ENCODE results near the gene SF1. TPM values are rescaled to one million over a fixed set of nuclear protein-coding genes. Genes with fewer than 3 reads are reported as not detected.
A peak's percentile ranks its signal among the peaks of the same experiment; 100 is the strongest.

The SF1 gene
- polyA plus RNA-seq, 1 of the 3 experiments (the other 2 are of a cell fraction) = 66.3 TPM

- no peaks in the 10 kb centered on the region for H3K79me2 ChIP-seq (ENCODE audit: insufficient read depth)
- CTCF ChIA-PET = interaction anchor here (1.0 to 1.1 kb wide), 2 partner anchors 10 to 15 kb away, joined by 3 read pairs; partner anchors contain the start of gene MAP4K2
- no peaks in the 10 kb centered on the region for H3K4me1 ChIP-seq (ENCODE audit: control insufficient read depth in 1 of 2, insufficient read depth in 2 of 2, low read depth in 1 of 2, low read length in 1 of 2)
- peaks cover 0 to 18% of the 10 kb centered on the region in 2 experiments for H3K36me3 ChIP-seq (replicated peaks in 1 of 2; ENCODE audit: control insufficient read depth in 1 of 2, insufficient read depth in 2 of 2, low read length in 1 of 2)
- peaks cover 2% of the 10 kb centered on the region for H3F3A ChIP-seq (replicated peaks; ENCODE audit: insufficient read depth)
- POLR2A ChIA-PET = no interaction called here
- no peaks in the 10 kb centered on the region for H3K27me3 ChIP-seq (ENCODE audit: insufficient read depth)
- 100% methylated on average over 4 of the region's 4 CpGs for WGBS (ENCODE audit: low lambda C conversion rate)
- no peak overlapping the region for H2AFZ ChIP-seq (ENCODE audit: low read depth)
- H3K9me3 ChIP-seq = no peaks in the 10 kb centered on the region
- no peak for TF ChIP-seq SMC3 (IDR thresholded peaks at IDR 0.05; ENCODE audit: low read depth, low read length)
- no peak for TF ChIP-seq CTCF (IDR thresholded peaks at IDR 0.05)
- TF ChIP-seq ZBTB33 (IDR thresholded peaks at IDR 0.05; ENCODE audit: borderline replicate concordance, low read depth) = no peak
- TF ChIP-seq MXI1 (IDR thresholded peaks at IDR 0.05; ENCODE audit: low read depth, low read length) = no peak
- no peak for TF ChIP-seq SIN3A (IDR thresholded peaks at IDR 0.05; ENCODE audit: borderline replicate concordance, low read depth, low read length)
- TF ChIP-seq GATA2 (CRISPR knock-in tag; IDR thresholded peaks at IDR 0.05) = no peak
- TF ChIP-seq MAX (IDR thresholded peaks at IDR 0.05; ENCODE audit: low read depth) = no peak
- H3K9me2 ChIP-seq = no peaks in the 10 kb centered on the region
- no peaks in the 10 kb centered on the region for H4K20me1 ChIP-seq (ENCODE audit: insufficient read depth)
- H3K27ac ChIP-seq (ENCODE audit: low read depth in 2 of 2, low read length in 1 of 2) = no peak overlapping the region
- H3K9ac ChIP-seq = no peak overlapping the region
- no peak overlapping the region for H3K4me2 ChIP-seq
- no peak for DNase-seq
- no peak overlapping the region for H3K4me3 ChIP-seq (ENCODE audit: low read depth in 2 of 2, low read length in 1 of 2)
Measured at GRCh38 chr11:64792482-64792881, 14.1 kb upstream of the SF1 start.

- ChIA-PET POLR2A (no interaction called here), CTCF (interaction anchor here (1.0 to 1.1 kb wide), 2 partner anchors 11 to 16 kb away, joined by 3 read pairs; partner anchors contain the start of gene MAP4K2)
- Histone ChIP-seq H2AFZ (ENCODE audit: low read depth) (no peak overlapping the region), H3K27me3 (ENCODE audit: insufficient read depth) (no peaks in the 10 kb centered on the region), H3K4me1 (ENCODE audit: control insufficient read depth in 1 of 2, insufficient read depth in 2 of 2, low read depth in 1 of 2, low read length in 1 of 2) (no peaks in the 10 kb centered on the region), H3K9me3 (no peaks in the 10 kb centered on the region), H3K36me3 (replicated peaks in 1 of 2; ENCODE audit: control insufficient read depth in 1 of 2, insufficient read depth in 2 of 2, low read length in 1 of 2) (peaks cover 0 to 15% of the 10 kb centered on the region in 2 experiments), H4K20me1 (ENCODE audit: insufficient read depth) (no peaks in the 10 kb centered on the region), H3K9me2 (no peaks in the 10 kb centered on the region), H3K79me2 (ENCODE audit: insufficient read depth) (no peaks in the 10 kb centered on the region), H3K9ac (no peak overlapping the region), H3K4me3 (ENCODE audit: low read depth in 2 of 2, low read length in 1 of 2) (no peak overlapping the region), H3K4me2 (no peak overlapping the region), H3K27ac (ENCODE audit: low read depth in 2 of 2, low read length in 1 of 2) (no peak overlapping the region), H3F3A (replicated peaks; ENCODE audit: insufficient read depth) (peaks cover 3% of the 10 kb centered on the region)
- peak; percentile 15 for DNase-seq
- no peak for TF ChIP-seq RAD21 (IDR thresholded peaks at IDR 0.05; ENCODE audit: low read length)
- no peak for TF ChIP-seq RCOR1 (IDR thresholded peaks at IDR 0.05; ENCODE audit: low read length)
- no peak for TF ChIP-seq TEAD4 (IDR thresholded peaks at IDR 0.05; ENCODE audit: borderline replicate concordance, insufficient read depth)
- no peak for TF ChIP-seq NRF1 (IDR thresholded peaks at IDR 0.05; ENCODE audit: low read depth, low read length)
- no peak for TF ChIP-seq USF1 (IDR thresholded peaks at IDR 0.05; ENCODE audit: borderline replicate concordance, low read depth)
- TF ChIP-seq EZH2phosphoT487 (IDR thresholded peaks at IDR 0.05; ENCODE audit: borderline replicate concordance, low read depth) = no peak
- TF ChIP-seq IRF3 (IDR thresholded peaks at IDR 0.05; ENCODE audit: low read depth, low read length) = no peak
- 92% methylated on average over 6 of the region's 14 CpGs for WGBS (ENCODE audit: low lambda C conversion rate)
Measured at GRCh38 chr11:64791781-64792291, 13.5 kb upstream of the SF1 start.

Data from SK-N-SH (cell line).